ENCODE measurements around the gene RING1.

Gene RING1

DNA sequence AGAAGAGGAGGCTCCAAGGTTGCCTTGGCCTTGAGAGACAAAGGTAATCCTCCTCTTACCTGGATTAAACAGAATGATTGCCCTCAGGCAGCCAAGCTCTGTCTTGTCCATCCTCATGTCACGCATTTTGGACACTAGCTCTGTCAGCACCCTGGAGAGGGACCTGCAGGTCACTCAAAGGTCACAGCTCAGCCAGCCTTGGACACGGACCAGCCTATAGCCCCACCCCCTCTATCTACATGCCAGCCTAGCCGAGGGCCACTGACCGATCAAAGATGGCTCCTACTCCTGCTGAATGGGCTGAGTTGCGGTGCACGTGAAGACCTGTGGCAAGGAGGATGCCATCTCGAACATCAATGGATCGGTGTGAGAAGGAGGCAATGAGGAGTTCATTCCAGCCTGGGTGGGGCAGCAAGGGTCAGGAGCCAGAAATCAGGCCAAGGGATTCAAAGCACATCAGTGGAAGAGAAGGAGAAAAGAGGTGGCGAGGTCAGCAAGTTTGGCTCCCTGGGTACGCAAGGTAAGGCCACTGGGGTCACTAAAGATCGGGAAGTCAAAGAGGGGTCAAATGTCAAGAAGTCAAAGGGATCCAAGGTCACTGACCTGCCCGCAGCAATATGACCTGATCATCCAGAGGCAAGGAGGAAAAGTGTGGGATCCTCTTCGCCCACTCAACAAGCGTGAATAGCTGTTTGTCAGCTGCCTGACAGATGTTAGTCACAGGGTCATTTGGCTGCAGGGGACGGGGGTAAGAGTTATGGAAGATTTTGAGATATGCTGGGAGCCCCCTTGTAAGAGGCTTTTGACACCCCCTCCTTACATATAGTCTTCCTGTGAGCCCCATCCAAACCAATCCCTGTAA lies 12.8 kb upstream of the RING1 start:
- Mint-ChIP-seq H3K9me3 (no peaks in the 10 kb centered on the region), H3K36me3 (ENCODE audit: low read depth) (peaks cover 40% of the 10 kb centered on the region), H3K27ac (no peak overlapping the region), H3K4me3 (no peak overlapping the region), H3K4me1 (ENCODE audit: low read depth) (peaks cover 37% of the 10 kb centered on the region), H3K27me3 (ENCODE audit: low read depth) (peaks cover 29% of the 10 kb centered on the region)

DNA sequence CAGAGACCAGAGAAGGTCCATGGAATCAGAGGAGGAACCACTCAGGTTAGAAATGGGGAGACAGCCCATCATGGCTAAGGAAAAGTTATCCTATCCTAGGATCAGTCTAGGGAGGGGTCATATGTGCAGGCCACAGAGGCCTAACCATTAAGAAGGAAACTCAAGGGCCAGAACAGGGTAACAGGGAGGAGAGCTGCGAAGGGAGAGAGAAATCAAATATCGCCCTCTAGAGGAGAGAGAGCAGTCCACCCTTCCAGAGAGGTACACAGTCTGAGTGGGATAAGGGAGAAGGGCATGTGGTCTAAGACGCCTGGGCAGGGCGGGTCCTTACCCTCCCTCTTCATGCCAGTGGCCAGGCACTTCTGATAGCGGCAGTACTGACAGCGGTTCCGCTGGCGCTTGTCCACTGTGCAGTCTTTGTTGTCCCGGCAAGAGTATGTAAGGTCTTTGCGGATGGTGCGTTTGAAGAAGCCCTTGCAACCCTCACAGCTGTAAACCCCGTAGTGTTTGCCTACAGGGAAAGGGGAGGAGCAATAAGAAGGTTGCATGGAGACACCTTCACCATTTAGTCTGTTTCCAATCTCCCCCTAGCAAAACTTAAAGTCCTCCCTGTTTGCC lies 10.8 kb upstream of the RING1 start:
- Mint-ChIP-seq H3K9me3 (no peaks in the 10 kb centered on the region), H3K36me3 (ENCODE audit: low read depth) (peaks cover 54% of the 10 kb centered on the region), H3K27me3 (ENCODE audit: low read depth) (peaks cover 12% of the 10 kb centered on the region), H3K4me1 (ENCODE audit: low read depth) (peaks cover 49% of the 10 kb centered on the region), H3K27ac (peak overlapping the region; percentile 43), H3K4me3 (peak overlapping the region; percentile 65)

DNA sequence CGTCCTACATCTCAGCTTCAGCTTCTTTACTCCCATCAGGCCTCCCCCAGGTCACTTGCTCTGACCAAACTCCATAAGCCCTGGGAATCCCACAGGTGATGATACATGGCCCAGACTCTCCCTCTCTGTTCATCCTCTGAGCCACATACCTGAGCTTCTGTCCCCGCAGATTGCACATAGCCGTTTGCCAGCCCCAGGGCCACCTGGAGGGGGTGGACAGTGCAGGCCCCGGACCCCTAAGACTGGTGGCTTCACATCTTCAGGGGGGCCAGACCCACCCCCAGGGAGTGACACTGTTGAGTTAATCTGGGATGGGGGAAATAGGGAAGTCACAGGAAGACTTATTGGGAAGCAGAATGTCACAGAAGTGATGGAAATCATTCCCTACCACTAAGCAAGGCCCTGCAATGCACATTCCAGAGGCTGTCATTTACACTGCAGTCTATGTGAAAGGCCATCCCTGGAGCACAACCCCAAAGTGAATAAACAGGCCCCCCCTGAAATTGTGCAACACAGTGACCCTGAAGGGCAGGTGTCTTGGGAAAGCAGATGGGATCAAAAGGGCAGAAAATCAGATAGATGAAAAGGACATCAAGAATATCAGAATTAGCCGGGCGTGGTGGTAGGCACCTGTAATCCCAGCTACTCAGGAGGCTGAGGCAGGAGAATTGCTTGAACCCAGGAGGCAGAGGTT lies 10.0 kb upstream of the RING1 start:
- H3K27me3 Mint-ChIP-seq (ENCODE audit: low read depth), result peaks cover 7% of the 10 kb centered on the region
- peaks cover 60% of the 10 kb centered on the region for H3K36me3 Mint-ChIP-seq (ENCODE audit: low read depth)
- H3K9me3 Mint-ChIP-seq, result no peaks in the 10 kb centered on the region
- H3K4me1 Mint-ChIP-seq (ENCODE audit: low read depth), result peaks cover 52% of the 10 kb centered on the region
- H3K27ac Mint-ChIP-seq, result peak overlapping the region; percentile 83
- peak overlapping the region; percentile 99 for H3K4me3 Mint-ChIP-seq

DNA sequence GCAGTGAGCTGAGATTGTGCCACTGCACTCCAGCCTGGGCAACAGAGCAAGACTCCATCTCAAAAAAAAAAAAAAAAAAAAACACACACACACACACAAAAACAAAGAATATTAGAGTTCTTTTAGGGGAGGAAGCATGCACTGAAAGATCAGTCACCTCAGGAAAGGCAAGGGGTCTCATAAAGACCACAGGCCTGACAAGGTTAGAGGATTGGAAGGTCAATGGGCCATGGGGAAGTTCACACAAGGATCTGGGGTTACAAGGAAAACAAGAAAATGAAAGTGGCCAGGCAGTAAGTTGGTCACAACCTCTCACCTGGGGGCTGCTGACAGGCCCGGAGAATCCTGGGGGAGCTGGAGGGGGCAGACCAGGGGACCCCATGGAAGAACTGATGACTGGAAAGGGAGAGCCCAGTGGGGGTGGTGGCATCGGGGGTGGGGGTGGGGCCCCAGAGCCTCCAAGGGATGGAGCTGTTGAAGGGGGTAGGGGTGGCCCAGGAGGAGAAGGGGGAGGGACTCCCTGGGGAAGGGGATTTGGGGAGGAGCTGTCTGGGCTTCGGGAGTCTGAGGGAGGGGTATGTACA lies 9.4 kb upstream of the RING1 start:
- Mint-ChIP-seq H3K27me3 (ENCODE audit: low read depth) (peaks cover under 1% of the 10 kb centered on the region), H3K27ac (peak overlapping the region; percentile 86), H3K4me3 (peak overlapping the region; percentile 99), H3K36me3 (ENCODE audit: low read depth) (peaks cover 61% of the 10 kb centered on the region), H3K9me3 (no peaks in the 10 kb centered on the region), H3K4me1 (ENCODE audit: low read depth) (peaks cover 55% of the 10 kb centered on the region)

DNA sequence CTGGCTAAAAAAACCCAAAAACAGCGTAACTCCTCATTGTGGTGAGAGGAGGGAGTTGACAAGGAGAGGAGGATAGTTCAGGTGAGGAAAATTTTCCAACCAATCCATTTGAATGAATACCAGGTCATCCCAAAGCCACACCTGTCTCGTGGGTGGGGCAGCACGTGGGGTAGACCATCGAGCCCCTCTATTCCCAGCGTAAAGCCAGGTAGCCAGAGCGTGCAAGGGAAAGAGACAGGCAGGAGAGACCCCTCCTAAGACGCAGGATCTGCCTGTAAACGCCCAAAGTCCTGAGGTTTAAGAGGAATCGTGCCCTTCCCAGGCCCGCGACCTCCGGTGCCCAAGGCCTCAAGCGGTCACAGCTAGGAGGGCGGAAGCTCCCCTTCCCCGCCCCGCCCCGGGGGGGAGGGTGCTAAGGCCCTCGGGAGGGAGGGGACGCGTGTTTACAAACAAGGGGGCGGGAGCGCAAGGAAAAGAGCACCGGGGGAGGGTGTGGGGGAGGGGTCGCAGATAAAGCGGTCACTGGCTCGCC lies 8.5 kb upstream of the RING1 start:
- Mint-ChIP-seq H3K27ac (peak overlapping the region; percentile 86), H3K27me3 (ENCODE audit: low read depth) (no peaks in the 10 kb centered on the region), H3K36me3 (ENCODE audit: low read depth) (peaks cover 54% of the 10 kb centered on the region), H3K9me3 (no peaks in the 10 kb centered on the region), H3K4me3 (peak overlapping the region; percentile 99), H3K4me1 (ENCODE audit: low read depth) (peaks cover 59% of the 10 kb centered on the region)

DNA sequence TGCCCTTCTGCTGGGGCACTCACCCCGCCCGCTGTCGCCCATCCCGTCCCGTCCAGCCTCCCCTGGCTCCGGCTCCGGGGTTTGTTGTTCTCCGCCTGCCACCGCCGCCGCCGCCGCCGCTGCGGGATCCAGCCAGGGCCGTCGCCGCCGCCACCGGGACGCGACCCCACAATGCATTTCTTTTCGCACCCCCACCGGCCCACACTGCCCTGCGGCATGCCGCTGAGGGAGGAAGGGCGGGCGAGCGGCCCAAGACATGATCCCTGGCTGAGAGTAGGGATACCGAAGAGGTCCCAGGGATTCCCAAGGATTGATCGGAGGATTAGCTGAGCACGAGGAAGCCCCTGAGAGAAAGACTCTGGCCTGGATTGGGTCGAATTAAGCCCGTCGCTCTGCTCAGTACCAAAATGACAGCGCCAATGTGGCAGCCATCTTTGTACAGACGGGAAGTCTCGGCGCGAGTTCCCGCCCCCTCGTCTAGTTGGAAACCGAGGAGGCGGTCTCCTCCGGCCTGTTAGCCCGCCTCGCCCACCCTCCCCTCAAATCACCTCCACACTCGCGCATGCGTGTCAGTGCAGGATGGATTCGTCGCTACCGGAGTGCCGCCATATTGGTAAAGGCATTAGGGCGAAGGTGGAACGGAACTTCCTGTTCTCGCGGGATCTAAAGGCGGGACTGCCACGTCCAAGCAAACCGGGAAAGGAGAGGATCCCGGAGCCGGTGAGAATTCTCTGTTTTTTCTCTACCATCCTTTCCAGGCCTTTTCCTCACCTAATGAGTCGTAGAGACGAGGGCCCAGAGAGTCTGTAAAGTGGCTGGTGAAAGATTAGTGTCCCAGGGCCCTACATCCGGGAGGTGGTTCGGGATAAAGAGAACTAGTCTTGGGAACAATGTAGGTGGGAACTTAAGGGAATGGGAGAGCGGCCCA lies 7.8 kb upstream of the RING1 start, which contains the start of the genes RXRB and SLC39A7:
Gene RXRB, minus strand, starts transcription at position 447 of the 928 bp plus-strand sequence. Its CDS starts 189 bp downstream, at position 258.
Gene SLC39A7, plus strand, starts transcription at position 649 of the 928 bp plus-strand sequence. CDS start 379 bp downstream, outside the sequence.
- peak within 1 kb of the TSS; percentile 99 for H3K4me3 Mint-ChIP-seq
- H3K4me1 Mint-ChIP-seq (ENCODE audit: low read depth), result peaks cover 64% of the 10 kb centered on the region

DNA sequence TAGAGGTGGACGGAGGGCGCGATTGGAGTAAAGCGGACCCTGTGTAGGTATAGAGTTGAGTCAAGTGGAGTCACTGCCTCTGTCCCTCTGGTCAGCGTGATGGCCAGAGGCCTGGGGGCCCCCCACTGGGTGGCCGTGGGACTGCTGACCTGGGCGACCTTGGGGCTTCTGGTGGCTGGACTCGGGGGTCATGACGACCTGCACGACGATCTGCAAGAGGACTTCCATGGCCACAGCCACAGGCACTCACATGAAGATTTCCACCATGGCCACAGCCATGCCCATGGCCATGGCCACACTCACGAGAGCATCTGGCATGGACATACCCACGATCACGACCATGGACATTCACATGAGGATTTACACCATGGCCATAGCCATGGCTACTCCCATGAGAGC lies 7.2 kb upstream of the RING1 start:
- Mint-ChIP-seq H3K4me3 (peak overlapping the region; percentile 99), H3K27ac (peak overlapping the region; percentile 99), H3K36me3 (ENCODE audit: low read depth) (peaks cover 40% of the 10 kb centered on the region), H3K27me3 (ENCODE audit: low read depth) (no peaks in the 10 kb centered on the region), H3K9me3 (no peaks in the 10 kb centered on the region), H3K4me1 (ENCODE audit: low read depth) (peaks cover 71% of the 10 kb centered on the region)

More for the DNA sequence above, 7.8 kb upstream of the RING1 start, which contains the start of the genes RXRB and SLC39A7:
- H3K27me3 Mint-ChIP-seq (ENCODE audit: low read depth), result no peaks in the 10 kb centered on the region
- peaks cover 47% of the 10 kb centered on the region for H3K36me3 Mint-ChIP-seq (ENCODE audit: low read depth)
- no peaks in the 10 kb centered on the region for H3K9me3 Mint-ChIP-seq
- H3K27ac Mint-ChIP-seq, result peak within 1 kb of the TSS; percentile 99

DNA sequence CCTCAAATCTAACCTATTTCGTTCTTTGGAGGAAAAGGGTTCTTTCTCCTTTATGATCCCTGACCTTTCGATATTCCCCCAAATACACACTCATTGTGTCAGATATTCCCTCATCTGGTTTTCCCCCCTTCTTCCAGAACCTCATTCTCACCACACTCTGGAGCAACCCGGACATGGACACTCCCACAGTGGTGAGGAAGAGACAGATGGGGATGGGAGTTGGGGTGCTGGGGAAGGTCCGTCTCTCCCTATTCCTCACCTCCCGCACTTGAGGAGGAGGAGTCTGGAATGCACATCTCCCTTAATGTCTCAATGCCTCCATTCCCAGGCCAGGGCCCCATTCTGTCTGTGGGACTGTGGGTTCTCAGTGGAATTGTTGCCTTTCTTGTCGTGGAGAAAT lies 6.4 kb upstream of the RING1 start:
- Mint-ChIP-seq H3K27me3 (ENCODE audit: low read depth) (no peaks in the 10 kb centered on the region), H3K27ac (peak overlapping the region; percentile 71), H3K4me1 (ENCODE audit: low read depth) (peaks cover 69% of the 10 kb centered on the region), H3K9me3 (no peaks in the 10 kb centered on the region), H3K36me3 (ENCODE audit: low read depth) (peaks cover 35% of the 10 kb centered on the region), H3K4me3 (peak overlapping the region; percentile 99)

DNA sequence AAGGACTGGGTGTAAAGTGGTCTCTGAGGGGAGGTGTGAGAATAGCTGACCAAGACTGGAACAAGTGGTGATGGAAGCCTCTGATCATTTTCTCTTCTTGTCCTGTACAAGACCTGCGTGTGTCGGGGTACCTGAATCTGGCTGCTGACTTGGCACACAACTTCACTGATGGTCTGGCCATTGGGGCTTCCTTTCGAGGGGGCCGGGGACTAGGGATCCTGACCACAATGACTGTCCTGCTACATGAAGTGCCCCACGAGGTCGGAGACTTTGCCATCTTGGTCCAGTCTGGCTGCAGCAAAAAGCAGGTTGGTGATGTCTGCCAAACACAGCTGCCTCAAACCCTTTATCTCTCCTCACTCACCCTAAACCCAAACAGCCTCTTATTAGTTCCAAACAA lies 5.5 kb upstream of the RING1 start:
- peak overlapping the region; percentile 99 for H3K4me3 Mint-ChIP-seq
- H3K9me3 Mint-ChIP-seq, result no peaks in the 10 kb centered on the region
- no peaks in the 10 kb centered on the region for H3K27me3 Mint-ChIP-seq (ENCODE audit: low read depth)
- H3K4me1 Mint-ChIP-seq (ENCODE audit: low read depth), result peaks cover 64% of the 10 kb centered on the region
- peaks cover 30% of the 10 kb centered on the region for H3K36me3 Mint-ChIP-seq (ENCODE audit: low read depth)
- H3K27ac Mint-ChIP-seq, result peak overlapping the region; percentile 19

DNA sequence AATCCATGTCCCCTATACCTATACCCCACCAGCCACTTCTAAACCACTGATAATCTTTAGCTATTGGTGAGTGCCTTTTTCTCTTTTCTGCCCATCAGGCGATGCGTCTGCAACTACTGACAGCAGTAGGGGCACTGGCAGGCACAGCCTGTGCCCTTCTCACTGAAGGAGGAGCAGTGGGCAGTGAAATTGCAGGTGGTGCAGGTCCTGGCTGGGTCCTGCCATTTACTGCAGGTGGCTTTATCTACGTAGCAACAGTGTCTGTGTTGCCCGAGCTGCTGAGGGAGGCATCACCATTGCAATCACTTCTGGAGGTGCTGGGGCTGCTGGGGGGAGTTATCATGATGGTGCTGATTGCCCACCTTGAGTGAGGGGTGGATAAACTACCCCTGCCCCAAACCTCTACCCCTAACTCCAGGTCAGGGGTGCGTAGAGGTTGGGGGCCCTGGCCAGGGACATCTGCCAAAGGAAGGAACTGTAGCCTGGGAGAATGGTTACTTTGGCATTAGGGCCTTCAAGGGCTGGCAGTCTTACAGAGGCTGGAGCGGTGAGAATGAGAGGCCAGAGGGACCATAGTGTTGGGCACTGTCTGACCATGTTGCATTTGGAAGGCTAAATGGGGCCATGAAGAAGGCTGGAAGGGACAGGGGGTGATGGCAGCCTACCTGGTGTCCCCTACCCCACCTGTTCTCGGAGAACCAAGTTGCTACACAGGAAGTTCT lies 4.7 kb upstream of the RING1 start:
- H3K4me3 Mint-ChIP-seq, result peak overlapping the region; percentile 99
- H3K9me3 Mint-ChIP-seq, result no peaks in the 10 kb centered on the region
- H3K36me3 Mint-ChIP-seq (ENCODE audit: low read depth), result peaks cover 30% of the 10 kb centered on the region
- H3K27ac Mint-ChIP-seq, result peak overlapping the region; percentile 79
- H3K27me3 Mint-ChIP-seq (ENCODE audit: low read depth), result no peaks in the 10 kb centered on the region
- peaks cover 56% of the 10 kb centered on the region for H3K4me1 Mint-ChIP-seq (ENCODE audit: low read depth)

DNA sequence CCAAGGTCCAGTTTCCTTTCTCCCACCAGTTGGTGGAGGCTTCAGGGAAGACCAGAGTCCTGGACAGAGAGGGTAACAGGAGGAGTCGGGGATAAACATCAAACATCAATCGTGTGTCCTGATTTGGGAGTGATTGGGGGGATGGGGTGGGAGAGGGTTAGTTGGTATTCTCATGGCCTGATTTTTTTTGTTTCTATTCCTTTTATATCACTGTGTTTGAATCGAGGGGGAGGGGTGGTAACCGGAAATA lies 4.2 kb upstream of the RING1 start:
- peak overlapping the region; percentile 94 for H3K4me3 Mint-ChIP-seq
- peak overlapping the region; percentile 79 for H3K27ac Mint-ChIP-seq
- no peaks in the 10 kb centered on the region for H3K27me3 Mint-ChIP-seq (ENCODE audit: low read depth)
- H3K36me3 Mint-ChIP-seq (ENCODE audit: low read depth), result peaks cover 30% of the 10 kb centered on the region
- H3K4me1 Mint-ChIP-seq (ENCODE audit: low read depth), result peaks cover 57% of the 10 kb centered on the region
- no peaks in the 10 kb centered on the region for H3K9me3 Mint-ChIP-seq

DNA sequence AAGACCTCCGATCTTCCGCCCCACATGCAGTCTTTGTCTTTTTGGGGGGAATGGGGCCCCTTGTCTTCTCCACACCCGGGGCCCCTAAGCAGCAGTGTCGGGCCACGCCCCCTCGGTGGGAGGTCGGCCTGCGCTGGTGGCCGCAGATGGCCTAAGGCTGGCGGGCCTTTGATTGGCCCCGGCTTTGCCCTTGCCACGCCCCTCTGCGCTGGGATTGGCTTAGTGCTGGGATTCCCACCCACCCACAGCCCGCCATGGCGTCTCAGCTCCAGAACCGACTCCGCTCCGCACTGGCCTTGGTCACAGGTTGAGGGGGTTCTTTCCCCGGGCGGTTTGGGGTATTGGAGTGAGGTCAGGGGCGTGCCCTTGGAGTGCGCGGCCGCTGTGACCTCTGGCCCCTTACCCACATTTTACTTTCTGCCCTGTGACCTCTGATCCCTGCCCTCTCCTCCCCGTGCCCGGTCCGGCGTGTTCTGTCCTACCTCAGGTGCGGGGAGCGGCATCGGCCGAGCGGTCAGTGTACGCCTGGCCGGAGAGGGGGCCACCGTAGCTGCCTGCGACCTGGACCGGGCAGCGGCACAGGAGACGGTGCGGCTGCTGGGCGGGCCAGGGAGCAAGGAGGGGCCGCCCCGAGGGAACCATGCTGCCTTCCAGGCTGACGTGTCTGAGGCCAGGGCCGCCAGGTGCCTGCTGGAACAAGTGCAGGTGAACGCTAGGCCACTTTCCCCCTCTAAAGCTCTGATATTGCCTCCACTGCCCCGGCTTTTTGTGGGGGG lies 3.7 kb upstream of the RING1 start, which contains the start of gene HSD17B8:
Gene HSD17B8, plus strand, starts transcription at position 241 of the 776 bp plus-strand sequence. Its CDS starts 14 bp downstream, at position 255.
- Mint-ChIP-seq H3K4me3 (peak within 1 kb of the TSS; percentile 99), H3K27ac (peak within 1 kb of the TSS; percentile 90), H3K4me1 (ENCODE audit: low read depth) (peaks cover 60% of the 10 kb centered on the region), H3K27me3 (ENCODE audit: low read depth) (no peaks in the 10 kb centered on the region), H3K36me3 (ENCODE audit: low read depth) (peaks cover 35% of the 10 kb centered on the region), H3K9me3 (no peaks in the 10 kb centered on the region)
